ENCODE data around the gene ADM2. TPM values are rescaled to one million over a fixed set of nuclear protein-coding genes. Genes with fewer than 3 reads are reported as not detected.

Gene ADM2
- total RNA-seq, 1 experiment from 2014 or later, result 11.9 TPM

GRCh38 chr22:50490531-50491308 is 9.4 kb downstream of the ADM2 start:
- no peak overlapping the region for H3K18ac ChIP-seq (ENCODE audit: insufficient read length, low read depth, low read length)
- no peaks in the 10 kb centered on the region for H3K79me2 ChIP-seq (ENCODE audit: insufficient read depth, low read length)
- H3K23me2 ChIP-seq (ENCODE audit: insufficient read length, low read depth, low read length, poor library complexity, severe bottlenecking), result no peaks in the 10 kb centered on the region
- no peak overlapping the region for H2BK5ac ChIP-seq (ENCODE audit: insufficient read length, low read length)
- H3K79me1 ChIP-seq (ENCODE audit: insufficient read depth, low read depth, low read length, poor library complexity, severe bottlenecking), result no peaks in the 10 kb centered on the region
- no peak overlapping the region for H4K91ac ChIP-seq (ENCODE audit: insufficient read length, low read depth, low read length)
- H3K14ac ChIP-seq (ENCODE audit: insufficient read depth, low read length), result no peak overlapping the region
- H2BK20ac ChIP-seq (ENCODE audit: low read depth, low read length, poor library complexity, severe bottlenecking), result no peak overlapping the region
- TF ChIP-seq CTCF (conservative IDR thresholded peaks at IDR 0.05), result no peak
- no peaks in the 10 kb centered on the region for H3K9me3 ChIP-seq (ENCODE audit: control insufficient read depth, low read depth, low read length)
- H2BK15ac ChIP-seq (ENCODE audit: low read depth, low read length), result no peak overlapping the region
- no peak overlapping the region for H3K9ac ChIP-seq (ENCODE audit: extremely low read depth, insufficient read length, low read length)
- H3K4me1 ChIP-seq (ENCODE audit: insufficient read depth, low read length), result no peaks in the 10 kb centered on the region
- no peaks in the 10 kb centered on the region for H4K20me1 ChIP-seq (ENCODE audit: control insufficient read depth, insufficient read depth, insufficient read length)
- WGBS (ENCODE audit: extremely low coverage, insufficient read length, low lambda C conversion rate), result no CpG with 5 or more reads among the region's 27 CpGs
- no peak overlapping the region for H2BK12ac ChIP-seq (ENCODE audit: insufficient read length, low read depth, low read length)
- no peak overlapping the region for H2AFZ ChIP-seq (ENCODE audit: low read length)
- H3K27ac Mint-ChIP-seq, result no peak overlapping the region
- H3K23ac ChIP-seq (ENCODE audit: insufficient read length, low read depth, low read length), result no peak overlapping the region
- H3K4ac ChIP-seq (ENCODE audit: low read depth, low read length), result no peak overlapping the region
- peaks cover 0 to 3% of the 10 kb centered on the region in 2 experiments; a peak in 2 of 5 replicates for H3K9me3 Mint-ChIP-seq
- no peak overlapping the region for H3T11ph ChIP-seq (ENCODE audit: low read length)
- H3K36me3 Mint-ChIP-seq (ENCODE audit: insufficient read depth in 1 of 3, low read depth in 3 of 3), result no peaks in the 10 kb centered on the region
- H3K4me3 Mint-ChIP-seq, result no peak overlapping the region
- no peak overlapping the region for H2BK120ac ChIP-seq (ENCODE audit: low read depth, low read length, poor library complexity, severe bottlenecking)
- H3K4me1 Mint-ChIP-seq, result peaks cover 3 to 6% of the 10 kb centered on the region in 2 experiments; a peak in 2 of 4 replicates
- no peak for DNase-seq
- no peak overlapping the region for H4K5ac ChIP-seq (ENCODE audit: insufficient read length, low read depth, low read length)
- no peak overlapping the region for H3K56ac ChIP-seq (ENCODE audit: insufficient read length, low read depth, low read length)
- H3K4me2 ChIP-seq (ENCODE audit: insufficient read depth, insufficient read length, low read length), result no peak overlapping the region
- no peak overlapping the region for H4K8ac ChIP-seq (replicated peaks; ENCODE audit: insufficient read length, low read depth, low read length)
- H3K27ac ChIP-seq (ENCODE audit: insufficient read length, low read depth, low read length), result no peak overlapping the region
- no peak overlapping the region for H2AK5ac ChIP-seq (ENCODE audit: insufficient read length, low read length)
- no peaks in the 10 kb centered on the region for H3K27me3 ChIP-seq (ENCODE audit: insufficient read depth, low read length)
- peaks cover 12% of the 10 kb centered on the region for H3K27me3 Mint-ChIP-seq (ENCODE audit: low read depth)
